ENCODE data around the gene MEPE.

MEPE gene, protein sequence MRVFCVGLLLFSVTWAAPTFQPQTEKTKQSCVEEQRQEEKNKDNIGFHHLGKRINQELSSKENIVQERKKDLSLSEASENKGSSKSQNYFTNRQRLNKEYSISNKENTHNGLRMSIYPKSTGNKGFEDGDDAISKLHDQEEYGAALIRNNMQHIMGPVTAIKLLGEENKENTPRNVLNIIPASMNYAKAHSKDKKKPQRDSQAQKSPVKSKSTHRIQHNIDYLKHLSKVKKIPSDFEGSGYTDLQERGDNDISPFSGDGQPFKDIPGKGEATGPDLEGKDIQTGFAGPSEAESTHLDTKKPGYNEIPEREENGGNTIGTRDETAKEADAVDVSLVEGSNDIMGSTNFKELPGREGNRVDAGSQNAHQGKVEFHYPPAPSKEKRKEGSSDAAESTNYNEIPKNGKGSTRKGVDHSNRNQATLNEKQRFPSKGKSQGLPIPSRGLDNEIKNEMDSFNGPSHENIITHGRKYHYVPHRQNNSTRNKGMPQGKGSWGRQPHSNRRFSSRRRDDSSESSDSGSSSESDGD

GRCh38 chr4:87832669-87833068, at the start of gene MEPE:
TSS of gene MEPE (plus strand) at chr4:87832969. CDS start at chr4:87834715, 1,746 bp downstream.
- DNase-seq = no peak

GRCh38 chr4:87783781-87784180, 49.0 kb upstream of the MEPE start:
- DNase-seq = no peak

GRCh38 chr4:87785731-87786509, 46.8 kb upstream of the MEPE start:
- DNase-seq = peak; percentile 34

GRCh38 chr4:87799301-87800113, 33.3 kb upstream of the MEPE start, which contains the start of gene IBSP:
TSS of gene IBSP (plus strand) at chr4:87799554. CDS start at chr4:87802362, 2,808 bp downstream.
- no peak for DNase-seq

DNA sequence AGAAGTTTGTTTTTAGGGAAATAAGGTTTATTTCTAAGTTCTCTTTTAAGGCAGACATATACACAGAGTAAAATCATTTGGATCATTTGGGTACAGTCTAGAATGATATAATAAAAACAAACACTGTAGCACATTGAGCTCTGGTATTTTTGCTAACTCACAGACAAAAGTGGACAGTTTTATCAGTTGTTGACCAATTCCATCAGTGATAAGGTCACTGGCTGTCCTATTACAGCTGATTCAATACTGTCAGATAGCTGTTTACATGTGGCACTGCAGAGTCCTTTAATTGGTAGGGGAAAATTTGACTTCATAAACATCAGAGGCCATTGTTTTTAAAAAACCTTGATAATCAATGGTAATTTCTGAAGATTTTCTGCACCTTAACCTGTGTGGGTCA, 29.9 kb upstream of the MEPE start:
- no peak for DNase-seq

GRCh38 chr4:87803421-87803820, 29.3 kb upstream of the MEPE start:
- DNase-seq = no peak

DNA sequence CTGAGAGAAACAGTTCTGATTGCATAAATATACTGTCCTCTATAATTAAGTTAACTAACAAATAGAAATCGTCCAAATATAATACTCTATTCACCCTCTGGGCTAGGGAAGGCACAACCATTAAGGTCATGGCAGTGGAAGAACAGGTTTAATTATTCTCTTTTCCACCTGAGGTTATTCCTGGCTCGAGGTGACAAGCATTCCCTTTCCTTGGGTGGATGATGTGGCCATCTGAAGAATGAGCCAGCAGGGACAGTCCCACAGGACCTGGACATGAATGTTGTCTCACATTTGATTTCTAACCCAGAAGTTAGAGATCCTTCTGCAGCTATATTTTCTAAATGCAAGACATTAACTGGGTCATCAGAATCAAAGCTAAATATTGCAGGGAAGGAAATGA, 27.9 kb upstream of the MEPE start:
- no peak for DNase-seq

DNA sequence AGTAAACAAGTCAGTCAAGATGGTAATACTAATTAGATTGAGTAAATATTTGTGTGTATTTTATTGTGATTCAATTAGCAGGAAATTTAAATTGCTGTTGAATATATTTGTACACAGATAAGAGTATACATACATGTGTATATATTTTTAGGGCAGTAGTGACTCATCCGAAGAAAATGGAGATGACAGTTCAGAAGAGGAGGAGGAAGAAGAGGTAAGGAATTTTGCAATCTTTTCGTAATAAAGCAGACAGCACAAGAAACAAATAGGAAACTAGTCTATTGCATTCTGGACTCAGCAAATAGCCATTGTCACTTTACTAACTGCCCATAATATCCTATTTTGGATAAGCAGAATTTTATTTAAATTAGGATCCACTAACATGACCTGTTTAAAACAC, 26.8 kb upstream of the MEPE start:
- DNase-seq = no peak

DNA sequence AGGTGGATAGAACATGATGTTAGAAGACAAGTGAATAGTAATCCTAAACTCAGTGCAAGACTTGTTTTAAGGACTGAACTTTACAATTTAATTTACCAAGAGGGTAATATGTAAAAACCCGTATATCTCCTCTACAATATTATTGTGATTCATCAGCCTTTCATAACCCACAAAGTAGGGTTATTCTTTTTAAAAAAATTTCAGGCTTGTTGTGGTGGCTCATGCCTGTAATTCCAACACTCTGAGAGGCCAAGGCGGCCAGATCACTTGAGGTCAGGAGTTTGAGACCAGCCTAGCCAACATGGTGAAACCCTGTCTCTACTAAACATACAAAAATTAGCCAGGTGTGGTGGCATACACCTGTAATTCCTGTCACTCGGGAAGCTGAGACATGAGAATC, 26.2 kb upstream of the MEPE start:
- DNase-seq = no peak

GRCh38 chr4:87807402-87807801, 25.4 kb upstream of the MEPE start:
- no peak for DNase-seq

- no peak for DNase-seq
Measured at GRCh38 chr4:87811977-87812376, 20.8 kb upstream of the MEPE start.

DNA sequence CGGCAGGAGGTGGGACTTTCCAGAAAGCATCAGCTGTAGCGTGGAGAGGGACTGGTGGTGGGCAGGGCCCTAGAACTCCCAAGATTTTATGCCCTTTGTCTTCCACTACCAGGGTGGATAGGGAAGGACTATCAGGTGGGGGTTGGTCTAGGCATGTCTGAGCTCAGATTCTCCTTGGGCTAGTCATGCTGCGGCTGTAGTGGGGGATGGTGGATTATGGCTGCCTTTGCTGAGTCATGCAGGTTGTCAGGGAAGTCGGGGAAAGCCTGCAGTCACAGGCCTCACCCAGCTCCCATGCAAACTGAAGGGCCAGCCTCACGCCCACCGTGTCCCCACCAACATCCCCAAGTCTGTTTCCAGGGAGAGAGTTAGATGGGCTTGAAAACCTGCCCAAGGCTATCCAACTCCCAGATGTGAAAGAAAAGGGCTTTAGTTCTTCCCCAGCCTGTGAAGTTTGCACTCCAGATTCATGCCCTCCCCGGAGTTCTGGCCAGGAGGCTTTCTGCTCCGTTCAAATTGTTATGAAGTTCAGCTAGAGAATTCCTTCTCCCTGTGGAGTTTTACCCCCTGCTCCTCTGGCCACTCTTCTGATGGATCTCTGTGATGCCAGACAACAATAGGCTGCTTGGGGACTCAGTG, 13.4 kb upstream of the MEPE start:
- peak; percentile 3 for DNase-seq

- DNase-seq = no peak
Measured at GRCh38 chr4:87823200-87823599, 9.6 kb upstream of the MEPE start.

- DNase-seq = no peak
Measured at GRCh38 chr4:87823724-87824123, 9.0 kb upstream of the MEPE start.

DNA sequence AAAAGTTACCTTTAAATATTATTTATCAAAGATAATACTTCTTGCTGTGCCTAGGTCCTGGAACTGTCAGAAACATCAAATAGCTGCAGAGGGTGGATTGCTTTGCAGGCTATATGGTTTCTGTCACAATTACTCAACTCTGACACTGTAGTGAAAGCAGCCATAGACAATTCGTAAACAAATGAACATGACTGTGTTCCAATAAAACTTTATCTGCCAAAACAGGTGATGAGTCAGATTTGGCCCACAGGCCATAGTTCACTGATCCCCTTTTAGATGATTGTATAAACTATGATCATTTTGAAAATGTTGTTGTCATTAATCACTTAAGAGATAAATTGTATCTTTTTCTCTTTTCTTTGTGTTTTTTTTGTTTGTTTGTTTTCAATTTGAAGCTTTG, 8.4 kb upstream of the MEPE start:
- no peak for DNase-seq

GRCh38 chr4:87834401-87834800, 1.6 kb downstream of the MEPE start:
- no peak for DNase-seq

DNA sequence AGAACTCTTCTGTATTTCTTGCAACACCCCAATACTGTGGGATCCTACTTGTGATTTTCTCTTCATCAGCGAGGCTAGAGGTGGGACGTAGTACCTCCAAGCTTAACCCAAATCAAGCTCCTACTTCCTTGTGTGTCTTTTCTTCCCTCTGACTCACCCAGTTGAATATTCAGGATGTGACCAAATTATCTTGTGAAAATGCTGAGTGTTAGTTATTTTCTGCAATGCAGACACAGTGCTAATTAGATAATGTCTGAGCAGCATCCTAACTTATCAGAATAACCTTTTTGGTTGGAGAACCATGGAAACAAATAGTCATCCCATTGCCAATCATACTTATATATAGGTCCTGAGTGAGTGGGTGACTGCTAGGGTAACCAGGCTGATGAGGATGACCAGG, 2.4 kb downstream of the MEPE start:
- DNase-seq = no peak

- no peak for DNase-seq
Measured at GRCh38 chr4:87835743-87836142, 3.0 kb downstream of the MEPE start.

GRCh38 chr4:87838205-87838604, 5.4 kb downstream of the MEPE start:
- no peak for DNase-seq

DNA sequence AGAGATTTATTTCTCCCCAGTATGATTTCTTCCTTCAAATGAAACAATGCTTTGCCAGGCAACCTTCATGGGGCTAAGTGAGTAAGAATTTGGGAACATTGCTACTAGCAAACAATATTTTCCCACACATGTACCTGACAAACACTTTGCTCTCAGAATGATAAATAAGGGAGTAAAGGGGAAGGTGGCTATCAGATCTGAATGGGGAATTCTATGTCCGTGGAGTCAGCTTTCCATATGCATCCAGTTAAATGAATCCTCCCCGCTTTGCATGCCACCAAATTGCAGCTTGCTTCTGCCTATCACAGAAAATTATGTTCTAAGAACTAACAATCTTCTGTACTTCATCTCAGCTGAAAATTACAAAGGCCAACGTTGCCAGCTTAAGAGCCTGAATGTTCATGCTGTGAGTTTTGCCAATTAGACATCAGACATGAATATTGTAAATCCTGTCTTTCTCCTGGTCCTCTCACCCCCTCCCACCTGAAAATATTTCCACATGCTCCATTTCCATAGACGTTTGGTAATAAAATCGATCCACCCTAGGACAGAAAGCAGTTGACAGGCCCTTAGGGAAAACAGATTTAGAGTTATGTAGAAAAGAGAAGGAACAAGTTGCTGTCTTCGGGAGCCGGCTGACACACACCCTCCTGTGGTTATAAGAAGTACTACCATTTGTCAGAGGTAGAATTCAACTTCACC, 6.3 kb downstream of the MEPE start:
- DNase-seq = peak; percentile 55

DNA sequence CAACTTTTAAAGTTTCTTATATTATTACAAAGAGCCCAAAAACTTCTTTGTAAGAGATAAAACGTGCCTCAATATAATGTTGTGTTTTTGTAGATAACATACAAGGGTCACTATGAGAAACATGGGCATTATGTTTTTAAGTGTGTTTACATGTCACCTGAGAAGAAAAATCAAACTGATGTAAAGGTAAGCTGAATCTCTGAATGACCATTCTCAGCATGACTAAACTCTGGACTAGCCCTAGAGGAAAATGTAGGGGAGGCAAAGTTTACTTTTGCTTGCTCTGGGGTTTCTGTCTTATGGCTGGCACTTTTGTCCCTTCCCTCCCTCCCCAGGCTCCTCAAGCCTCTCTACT, 6.8 kb downstream of the MEPE start:
- no peak for DNase-seq

DNA sequence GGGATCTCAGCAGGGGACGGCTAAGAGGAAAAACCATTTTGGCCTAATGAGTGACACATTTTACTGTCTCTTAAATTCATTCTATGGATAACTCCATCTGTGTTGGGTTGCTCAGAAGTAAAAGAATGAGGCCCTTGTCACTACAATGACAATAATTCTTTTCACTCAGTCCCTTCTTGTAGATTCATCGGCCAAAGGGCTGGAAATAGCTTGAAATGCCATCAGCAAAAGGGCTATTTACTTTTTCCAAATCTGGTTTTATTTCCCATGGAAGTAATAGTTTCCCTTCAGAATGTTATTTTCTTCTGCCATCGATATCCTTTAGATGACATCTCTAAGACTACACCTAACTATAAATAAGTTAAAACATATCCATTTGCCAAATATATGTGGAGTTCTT, 7.4 kb downstream of the MEPE start:
- DNase-seq = no peak
